Endothelial cell of umbilical vein (primary cell): ENCODE results near the gene FAM120B. TPM values are rescaled to one million over a fixed set of nuclear protein-coding genes. Genes with fewer than 3 reads are reported as not detected.
A peak's percentile ranks its signal among the peaks of the same experiment; 100 is the strongest.

Experiments
- BruUV-seq: library from RNA; stranded (reverse); fragments of 400-500 nt; replicated peaks from 2 replicates; lab custom pipeline; 2021; lab: Mats Ljungman, UMichigan
- CTCF ChIA-PET: fragments of 300-600, 350-600 bp; sonication (Branson Sonifier 250); formaldehyde crosslinking; loops from one replicate; lab custom pipeline; 2021; ENCODE audit warnings: antibody characterized with exemption, inconsistent platforms; lab: Charles Lee
- POLR2A ChIA-PET: fragments of 300-600, 350-600 bp; sonication (Branson Sonifier 250); formaldehyde crosslinking; loops from one replicate; lab custom pipeline; 2021; ENCODE audit warnings: antibody characterized with exemption, inconsistent platforms; lab: Charles Lee
- DNase-seq: peaks from one replicate; pipeline ENCODE4 v3.0.0-alpha.2; 2011; ENCODE audit warnings: low read depth, low spot score
- FAIRE-seq: peaks from 2 replicates; lab custom pipeline; 2011; peaks lifted over from hg19 to GRCh38; lab: Jason Lieb, UNC
- H2AFZ ChIP-seq: 2 replicates; pipeline ENCODE4 v1.6.0; 2012; ENCODE audit warnings: low read depth, low read length, control low read depth, inconsistent platforms
- H3K27ac ChIP-seq: 2 replicates; pipeline ENCODE4 v1.5.1; 2011; ENCODE audit warnings: low read depth, mild to moderate bottlenecking, control low read depth, low read length, moderate library complexity; ENCODE audit not compliant: insufficient read depth
- H3K27me3 ChIP-seq, 2 experiments: 2 replicates each; pipeline versions ENCODE4 v1.6.0 to v1.6.1; 2011; ENCODE audit warnings: low read length in 2 of 2, mixed read lengths in 1 of 2; ENCODE audit not compliant: control insufficient read depth in 2 of 2, insufficient read depth in 2 of 2
- H3K36me3 ChIP-seq, 2 experiments: 2 replicates in 1 of 2; 3 replicates in 1 of 2; pipeline ENCODE4 v1.5.1; 2011; ENCODE audit warnings: low read length in 2 of 2, mild to moderate bottlenecking in 1 of 2, moderate library complexity in 1 of 2; ENCODE audit not compliant: control insufficient read depth in 2 of 2, insufficient read depth in 2 of 2; ENCODE audit errors: extremely low read depth in 1 of 2
- H3K4me1 ChIP-seq: 3 replicates; pipeline ENCODE4 v1.5.1; 2011; ENCODE audit warnings: mild to moderate bottlenecking, low read length; ENCODE audit not compliant: control insufficient read depth, insufficient read depth; ENCODE audit errors: extremely low read depth
- H3K4me2 ChIP-seq: 2 replicates; pipeline ENCODE4 v1.6.1; 2011; ENCODE audit warnings: low read length, control low read depth, mixed read lengths; ENCODE audit not compliant: insufficient read depth
- H3K4me3 ChIP-seq, 3 experiments: fragments of 200-600 bp in 1 of 3; sonication (generic), shearing (Covaris generic) in 1 of 3; replicated peaks in 1 of 3; 2 replicates each; pipeline ENCODE4 v1.5.1; 2011 to 2016; ENCODE audit warnings: control low read depth in 3 of 3, low read length in 3 of 3, mild to moderate bottlenecking in 2 of 3, inconsistent platforms in 1 of 3, low read depth in 1 of 3, moderate library complexity in 1 of 3; ENCODE audit not compliant: insufficient read depth in 1 of 3
- H3K79me2 ChIP-seq: 2 replicates; pipeline ENCODE4 v1.6.0; 2012; ENCODE audit warnings: low read length, inconsistent platforms; ENCODE audit not compliant: control insufficient read depth, insufficient read depth
- H3K9ac ChIP-seq: replicated peaks from 2 replicates; pipeline ENCODE3; 2011; ENCODE audit warnings: low read length, control low read depth; ENCODE audit not compliant: insufficient read depth; ENCODE audit errors: extremely low read depth
- H3K9me1 ChIP-seq: replicated peaks from 3 replicates; pipeline ENCODE4 v1.6.0; 2011; ENCODE audit warnings: mild to moderate bottlenecking, low read length; ENCODE audit not compliant: control insufficient read depth, insufficient read depth; ENCODE audit errors: extremely low read depth
- H3K9me3 ChIP-seq: replicated peaks from 2 replicates; pipeline ENCODE4 v1.5.1; 2012; ENCODE audit warnings: low read length, inconsistent platforms; ENCODE audit not compliant: control insufficient read depth, insufficient read depth
- H4K20me1 ChIP-seq: replicated peaks from 2 replicates; pipeline ENCODE3; 2011; ENCODE audit warnings: mild to moderate bottlenecking, low read length; ENCODE audit not compliant: control insufficient read depth, insufficient read depth; ENCODE audit errors: extremely low read depth
- CTCF ChIP-seq, 2 donors: IDR thresholded peaks; 1 replicate in 1 of 2; 2 replicates in 1 of 2; pipeline ENCODE4 v1.5.1; 2011; ENCODE audit warnings: low read length in 2 of 2, mild to moderate bottlenecking in 2 of 2, moderate library complexity in 2 of 2, control low read depth in 1 of 2, inconsistent platforms in 1 of 2, low read depth in 1 of 2; ENCODE audit not compliant: insufficient read depth in 1 of 2; ENCODE audit errors: extremely low read depth in 1 of 2
- EZH2 ChIP-seq: IDR thresholded peaks from 2 replicates; pipeline ENCODE4 v1.6.1; 2012; ENCODE audit warnings: borderline replicate concordance, low read depth, mild to moderate bottlenecking, moderate library complexity, low read length, inconsistent platforms; ENCODE audit not compliant: severe bottlenecking
- FOS ChIP-seq: IDR thresholded peaks from 2 replicates; pipeline ENCODE4 v1.6.1; 2011; ENCODE audit warnings: mild to moderate bottlenecking, low read length, moderate library complexity, borderline replicate concordance; ENCODE audit not compliant: insufficient read depth
- JUN ChIP-seq: IDR thresholded peaks from 2 replicates; pipeline ENCODE4 v1.6.1; 2011; ENCODE audit warnings: borderline replicate concordance, low read depth; ENCODE audit not compliant: insufficient read length, insufficient read depth
- MAX ChIP-seq: IDR thresholded peaks from 2 replicates; pipeline ENCODE4 v1.6.1; 2011; ENCODE audit not compliant: insufficient read depth, insufficient read length
- MYC ChIP-seq: IDR thresholded peaks from one replicate; pipeline ENCODE4 v1.6.1; 2011; ENCODE audit warnings: mild to moderate bottlenecking, low read depth, low read length
- POLR2AphosphoS5 ChIP-seq: IDR thresholded peaks from 2 replicates; pipeline ENCODE4 v1.6.1; 2012; ENCODE audit warnings: low read depth, mild to moderate bottlenecking, control low read depth, low read length, moderate library complexity; ENCODE audit not compliant: insufficient read depth
- dilution Hi-C: fragments of 300-500 bp; cut with MboI; formaldehyde crosslinking; loops from one replicate; pipeline ENCODE4 v1.15.0; 2019; ENCODE audit warnings: low sequenced_read_pairs; ENCODE audit not compliant: extremely low pct_ligation_motif_present
- intact Hi-C: fragments of 100-400 bp; cut with micrococcal nuclease; formaldehyde crosslinking; loops from one replicate; pipeline ENCODE4 v1.10.0; 2022
- polyA plus RNA-seq, 4 experiments: library from polyadenylated mRNA; depleted of rRNA in 3 of 4; stranded (reverse) in 3 of 4; unstranded in 1 of 4; fragments of >200 nt; gene quantifications; 2 replicates each; pipeline versions ENCODE4 v1.2.1 to v1.2.3, GENCODE V29; 2011 to 2012; ENCODE audit warnings: missing spikeins in 1 of 4
- total RNA-seq: library from RNA; stranded (reverse); gene quantifications from 2 replicates; pipeline ENCODE4 v1.2.3, GENCODE V29; 2021

FAM120B gene
- total and polyA plus RNA-seq, 2 donors (not counting 3 experiments of a cell fraction or from before 2014, with no cell fraction given), result 10.8 to 28.2 TPM

- Histone ChIP-seq H3K4me3 (peak overlapping the region in 2 of 3 experiments; percentile 3 to 22), H3K36me3 (no peaks in the 10 kb centered on the region), H3K9ac (peak overlapping the region; percentile 65), H3K27ac (peak overlapping the region; percentile 47), H3K9me1 (no peaks in the 10 kb centered on the region), H2AFZ (peak overlapping the region; percentile 88), H3K4me1 (peaks cover 5% of the 10 kb centered on the region), H3K79me2 (no peaks in the 10 kb centered on the region), H3K4me2 (peak overlapping the region; percentile 79), H3K27me3 (no peaks in the 10 kb centered on the region), H4K20me1 (no peaks in the 10 kb centered on the region), H3K9me3 (no peaks in the 10 kb centered on the region)
- DNase-seq (peak; percentile 86), FAIRE-seq (peak; percentile 98)
- TF ChIP-seq FOS, result no peak
- TF ChIP-seq POLR2AphosphoS5, result peak; percentile 67
- TF ChIP-seq MYC, result no peak
- TF ChIP-seq EZH2, result no peak
- TF ChIP-seq JUN, result peak; percentile 52
- TF ChIP-seq CTCF (IDR thresholded peaks at IDR 0.05; ENCODE audit: extremely low read depth in 1 of 2, insufficient read depth in 1 of 2, low read depth in 1 of 2, low read length in 2 of 2), result no peak
- TF ChIP-seq MAX, result peak; percentile 25
- dilution Hi-C loops (no loop called here), intact Hi-C loops (loop anchor here (1.0 to 5.0 kb wide), 4 partner anchors 33 to 533 kb away; partner anchors contain the start of gene FAM120B)
- ChIA-PET CTCF (interaction anchor here (1.0 to 2.2 kb wide), 3 partner anchors 9 to 607 kb away, joined by 3 to 15 read pairs (median 4); no protein-coding TSS in a partner anchor), POLR2A (interaction anchor here (0.6 kb wide), 1 partner anchor 9 kb away, joined by 4 read pairs; no protein-coding TSS in a partner anchor)
- BruUV-seq, result no TSS peak
Measured at GRCh38 chr6:170438402-170438753, 131.8 kb downstream of the FAM120B start.
